Cardiac fibroblast (primary cell): ENCODE measurements around the gene ASTN2.

Experiments used
- DNase-seq, 2 donors: peaks; one replicate each; pipeline versions ENCODE4 v3.0.0 to v3.0.0-alpha.2; 2010; ENCODE audit warnings: low read depth in 2 of 2
- H3K4me3 ChIP-seq, 2 donors: replicated peaks in 1 of 2; 1 replicate in 1 of 2; 2 replicates in 1 of 2; pipeline ENCODE4 v1.5.1; 2011; ENCODE audit warnings: low read depth in 2 of 2, low read length in 2 of 2, mild to moderate bottlenecking in 2 of 2, moderate library complexity in 1 of 2
- TF ChIP-seq, protein P1 (sequence below): IDR thresholded peaks from one replicate; pipeline ENCODE4 v1.5.1; 2011; ENCODE audit warnings: low read depth, mild to moderate bottlenecking, low read length, inconsistent platforms

The ASTN2 gene

DNA sequence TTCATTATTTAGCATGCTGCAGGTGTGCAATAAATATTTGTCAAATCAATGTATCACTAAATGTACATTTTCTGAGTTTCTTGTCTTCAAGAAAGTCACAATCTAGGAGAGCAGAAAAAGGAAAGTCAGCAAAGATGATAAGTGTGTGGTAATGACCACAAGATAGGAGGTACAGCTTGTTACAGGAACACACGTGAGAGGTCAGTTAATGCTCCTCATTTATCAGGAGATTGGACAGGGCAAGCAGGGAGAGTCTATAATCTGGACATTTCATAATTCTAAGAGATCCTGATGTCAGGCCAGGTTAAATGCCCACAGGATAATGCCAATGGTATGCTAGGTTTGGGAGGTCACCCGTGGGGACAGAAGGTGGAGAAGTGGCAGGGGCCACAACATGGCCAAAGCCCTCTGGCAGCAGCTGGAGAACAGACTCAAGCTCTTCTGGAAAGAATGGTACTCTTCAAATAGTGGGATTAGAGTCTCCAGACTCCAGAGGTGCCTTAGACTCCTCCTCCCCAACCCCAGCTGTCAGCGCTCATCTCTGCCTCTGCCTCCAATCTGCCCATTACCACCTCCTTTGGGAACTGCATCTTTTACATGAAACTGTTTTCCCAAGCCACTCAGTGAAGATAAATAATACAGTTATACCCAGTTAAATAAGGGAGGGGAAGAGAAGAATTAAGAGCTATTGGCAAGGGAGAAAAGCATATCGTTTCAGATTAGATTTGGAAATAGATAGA is 114.3 kb downstream of the ASTN2 start:
- TF ChIP-seq, protein P1, sequence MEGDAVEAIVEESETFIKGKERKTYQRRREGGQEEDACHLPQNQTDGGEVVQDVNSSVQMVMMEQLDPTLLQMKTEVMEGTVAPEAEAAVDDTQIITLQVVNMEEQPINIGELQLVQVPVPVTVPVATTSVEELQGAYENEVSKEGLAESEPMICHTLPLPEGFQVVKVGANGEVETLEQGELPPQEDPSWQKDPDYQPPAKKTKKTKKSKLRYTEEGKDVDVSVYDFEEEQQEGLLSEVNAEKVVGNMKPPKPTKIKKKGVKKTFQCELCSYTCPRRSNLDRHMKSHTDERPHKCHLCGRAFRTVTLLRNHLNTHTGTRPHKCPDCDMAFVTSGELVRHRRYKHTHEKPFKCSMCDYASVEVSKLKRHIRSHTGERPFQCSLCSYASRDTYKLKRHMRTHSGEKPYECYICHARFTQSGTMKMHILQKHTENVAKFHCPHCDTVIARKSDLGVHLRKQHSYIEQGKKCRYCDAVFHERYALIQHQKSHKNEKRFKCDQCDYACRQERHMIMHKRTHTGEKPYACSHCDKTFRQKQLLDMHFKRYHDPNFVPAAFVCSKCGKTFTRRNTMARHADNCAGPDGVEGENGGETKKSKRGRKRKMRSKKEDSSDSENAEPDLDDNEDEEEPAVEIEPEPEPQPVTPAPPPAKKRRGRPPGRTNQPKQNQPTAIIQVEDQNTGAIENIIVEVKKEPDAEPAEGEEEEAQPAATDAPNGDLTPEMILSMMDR: no peak
- DNase-seq: no peak
- no peak overlapping the region for H3K4me3 ChIP-seq

DNA sequence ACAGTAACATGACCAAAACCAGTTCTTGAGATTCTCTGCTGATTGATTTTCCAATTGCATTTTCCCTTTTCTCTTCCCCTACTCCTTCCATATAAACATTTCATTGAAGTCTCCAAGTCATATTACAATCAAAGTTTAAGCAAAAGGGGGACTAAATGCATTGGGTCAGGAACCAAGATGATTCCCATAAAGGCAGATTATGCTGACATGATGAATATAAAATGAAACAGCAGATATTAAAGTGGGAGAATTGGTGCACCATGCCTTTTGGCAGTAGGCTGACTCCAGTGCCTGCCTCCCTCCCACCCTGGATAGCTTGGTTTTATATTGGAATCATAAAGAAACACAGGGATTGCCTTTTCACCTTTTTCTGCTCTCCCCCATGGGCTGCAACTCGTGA is 118.4 kb downstream of the ASTN2 start:
- H3K4me3 ChIP-seq: no peak overlapping the region
- DNase-seq: no peak
- TF ChIP-seq, protein P1: no peak

DNA sequence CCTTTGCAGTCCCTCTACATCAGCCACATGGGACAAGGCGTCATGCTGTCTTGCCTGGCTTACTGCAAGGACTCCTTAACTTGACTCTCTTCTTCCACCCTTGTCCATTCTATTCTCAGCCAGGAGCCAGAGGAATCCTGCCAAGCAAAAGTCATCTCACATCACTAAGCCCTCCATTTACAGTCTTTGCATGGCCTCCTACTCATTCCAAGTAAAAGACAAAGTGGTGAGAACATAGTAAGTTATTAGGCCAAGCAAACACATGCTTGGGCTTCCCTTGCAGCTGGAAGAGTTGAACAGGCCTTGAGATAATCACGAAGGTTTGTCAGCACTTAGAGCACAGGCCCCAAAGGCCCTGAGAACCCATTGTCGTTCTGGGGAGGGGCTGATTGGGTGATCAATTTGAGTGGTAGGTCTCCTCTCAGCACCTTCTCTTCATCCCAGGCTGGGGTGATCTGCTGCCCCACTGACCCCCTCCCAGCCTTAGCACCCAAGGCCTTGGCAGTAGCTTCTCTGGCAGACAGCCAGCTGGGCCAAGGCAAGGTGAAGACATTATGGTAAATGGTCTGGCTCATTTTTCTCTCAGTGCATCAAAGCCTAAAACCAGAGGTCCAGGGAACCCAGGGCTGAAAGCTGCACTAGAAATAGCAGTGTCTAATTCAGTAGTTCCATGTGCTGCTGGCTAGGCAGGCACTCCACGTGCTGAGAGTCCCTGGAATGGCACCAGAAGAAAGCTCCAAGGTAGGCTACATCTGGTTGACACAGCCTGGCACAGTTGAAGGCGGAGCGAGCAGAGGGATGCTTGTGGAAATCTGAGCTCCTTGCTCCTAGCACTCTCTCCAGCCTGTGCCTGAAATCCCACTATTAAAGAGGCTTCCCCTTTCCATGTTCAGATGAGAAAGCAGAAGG is 121.4 kb downstream of the ASTN2 start:
- TF ChIP-seq, protein P1: no peak
- H3K4me3 ChIP-seq: no peak overlapping the region
- DNase-seq: no peak

DNA sequence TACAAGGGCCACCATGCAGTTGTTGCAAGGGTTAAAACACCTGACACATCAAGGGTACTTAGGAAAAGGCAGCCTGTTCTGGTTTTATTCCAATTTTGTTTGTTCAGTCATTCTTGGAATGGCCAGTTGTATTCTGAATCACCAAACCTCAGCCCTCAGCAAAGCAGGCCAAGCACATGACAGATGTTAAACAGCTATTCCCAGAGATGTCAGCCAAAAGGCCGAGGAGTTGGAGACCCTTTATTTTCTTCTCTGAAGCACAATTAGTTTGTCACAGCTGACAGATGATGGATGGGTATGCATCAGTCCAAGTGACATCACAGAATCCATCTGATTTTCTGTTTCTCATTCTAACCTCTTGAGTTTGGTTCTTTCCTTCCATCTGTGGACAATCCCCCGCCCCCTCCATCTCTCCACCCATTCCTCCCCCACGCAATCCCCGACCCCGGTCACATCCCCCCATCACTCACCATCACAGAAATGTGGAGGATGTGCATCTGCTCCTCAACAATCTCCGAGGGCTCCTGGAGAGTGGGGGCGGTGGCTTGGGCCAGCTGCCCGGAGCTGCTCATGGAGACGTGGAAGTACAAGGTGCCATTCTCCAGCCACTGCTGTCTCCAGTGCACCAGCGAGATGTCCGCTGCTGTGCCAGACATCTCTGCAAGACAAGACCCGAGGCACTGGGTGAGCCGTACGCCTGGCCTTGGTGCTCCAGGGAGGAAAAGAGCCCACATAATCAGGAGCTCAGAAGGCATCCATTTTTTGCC is 123.8 kb downstream of the ASTN2 start:
- no peak for DNase-seq

DNA sequence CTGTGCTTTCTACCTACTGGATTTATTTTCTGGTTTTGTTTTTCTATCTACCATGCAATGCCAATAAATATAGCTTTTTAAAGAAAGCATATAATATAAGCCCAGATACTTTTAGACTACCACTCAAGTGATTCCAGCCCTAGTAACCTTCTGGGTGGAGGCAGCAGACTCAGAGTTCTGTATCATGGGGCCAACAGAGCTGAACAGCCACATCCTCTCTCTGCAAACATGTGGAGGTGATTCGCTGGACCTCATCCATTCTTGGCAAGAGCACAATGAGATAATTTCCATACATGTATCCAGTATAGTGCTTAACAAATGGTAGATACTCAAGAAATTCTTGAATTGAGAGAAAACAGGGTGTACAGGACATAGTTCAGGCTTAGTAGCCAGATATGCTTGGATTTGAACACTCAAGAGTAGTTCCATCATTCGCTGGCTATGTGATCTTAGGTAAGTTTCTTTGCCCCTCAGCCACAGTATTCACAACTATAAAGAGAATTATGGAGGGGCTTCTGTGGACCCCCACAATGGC is 124.5 kb downstream of the ASTN2 start:
- DNase-seq: no peak
- H3K4me3 ChIP-seq: no peak overlapping the region
- TF ChIP-seq, protein P1: no peak

More for the DNA sequence above, 123.8 kb downstream of the ASTN2 start:
- H3K4me3 ChIP-seq: no peak overlapping the region
- TF ChIP-seq, protein P1: no peak

DNA sequence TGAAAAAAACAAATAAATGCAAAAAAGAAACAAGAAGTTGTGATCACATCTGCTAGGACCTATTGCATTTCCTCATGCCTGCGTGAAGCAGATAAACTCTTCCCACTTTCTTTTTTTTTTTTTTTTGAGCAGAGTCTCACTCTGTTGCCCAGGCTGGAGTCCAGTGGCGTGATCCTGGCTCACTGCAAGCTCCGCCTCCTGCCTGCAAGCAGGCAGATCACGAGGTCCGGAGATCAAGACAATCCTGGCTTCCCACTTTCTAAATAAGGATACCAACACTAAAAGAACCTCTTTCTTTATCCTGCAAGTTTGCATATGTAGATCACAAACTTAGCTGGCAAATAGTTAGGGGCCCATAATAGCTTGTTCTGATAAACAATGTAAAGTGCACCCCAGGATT is 128.6 kb downstream of the ASTN2 start:
- no peak overlapping the region for H3K4me3 ChIP-seq
- TF ChIP-seq, protein P1: no peak
- DNase-seq: no peak
